Fibroblast of lung (primary cell): ENCODE measurements around the gene NOL7.

ENCODE experiments used
- EZH2 ChIP-seq: IDR thresholded peaks from 2 replicates; pipeline ENCODE4 v1.5.1; 2012; ENCODE audit warnings: low read length, control low read depth, mild to moderate bottlenecking; ENCODE audit errors: missing control alignments
- TF ChIP-seq, protein P1 (sequence below), 2 donors: IDR thresholded peaks in 1 of 2; conservative IDR thresholded peaks in 1 of 2; 1 replicate in 1 of 2; 2 replicates in 1 of 2; pipeline ENCODE4 v1.5.1; 2011 to 2012; ENCODE audit warnings: low read length in 2 of 2, control low read depth in 1 of 2, inconsistent platforms in 1 of 2, low read depth in 1 of 2, mild to moderate bottlenecking in 1 of 2

DNA sequence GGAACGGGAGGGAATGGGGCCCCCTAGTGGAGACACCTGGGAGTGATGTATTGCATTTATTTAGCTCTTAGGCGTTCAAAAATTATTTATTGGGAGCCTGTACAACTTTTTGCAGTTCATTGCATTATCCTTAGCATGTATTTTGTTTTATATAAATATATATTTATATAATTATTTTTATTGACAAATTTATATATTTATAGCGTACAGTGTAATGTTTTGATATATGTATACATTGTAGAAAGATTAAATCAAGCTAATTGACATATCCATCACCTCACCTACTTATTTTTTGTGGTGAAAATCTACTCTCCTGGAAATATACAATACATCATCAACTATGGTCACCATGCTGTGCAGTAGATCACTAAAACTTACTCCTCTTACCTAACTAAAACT lies 39.8 kb upstream of the NOL7 start:
- TF ChIP-seq, protein P1, sequence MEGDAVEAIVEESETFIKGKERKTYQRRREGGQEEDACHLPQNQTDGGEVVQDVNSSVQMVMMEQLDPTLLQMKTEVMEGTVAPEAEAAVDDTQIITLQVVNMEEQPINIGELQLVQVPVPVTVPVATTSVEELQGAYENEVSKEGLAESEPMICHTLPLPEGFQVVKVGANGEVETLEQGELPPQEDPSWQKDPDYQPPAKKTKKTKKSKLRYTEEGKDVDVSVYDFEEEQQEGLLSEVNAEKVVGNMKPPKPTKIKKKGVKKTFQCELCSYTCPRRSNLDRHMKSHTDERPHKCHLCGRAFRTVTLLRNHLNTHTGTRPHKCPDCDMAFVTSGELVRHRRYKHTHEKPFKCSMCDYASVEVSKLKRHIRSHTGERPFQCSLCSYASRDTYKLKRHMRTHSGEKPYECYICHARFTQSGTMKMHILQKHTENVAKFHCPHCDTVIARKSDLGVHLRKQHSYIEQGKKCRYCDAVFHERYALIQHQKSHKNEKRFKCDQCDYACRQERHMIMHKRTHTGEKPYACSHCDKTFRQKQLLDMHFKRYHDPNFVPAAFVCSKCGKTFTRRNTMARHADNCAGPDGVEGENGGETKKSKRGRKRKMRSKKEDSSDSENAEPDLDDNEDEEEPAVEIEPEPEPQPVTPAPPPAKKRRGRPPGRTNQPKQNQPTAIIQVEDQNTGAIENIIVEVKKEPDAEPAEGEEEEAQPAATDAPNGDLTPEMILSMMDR (conservative IDR thresholded peaks at IDR 0.05 in 1 of 2, IDR thresholded peaks at IDR 0.05 in 1 of 2; ENCODE audit: low read depth in 1 of 2, low read length in 2 of 2), result peak; percentile 74 to 77
- no peak for TF ChIP-seq EZH2
